ENCODE results near the gene LGALS7. TPM values are rescaled to one million over a fixed set of nuclear protein-coding genes. Genes with fewer than 3 reads are reported as not detected.
A peak's percentile ranks its signal among the peaks of the same experiment; 100 is the strongest.

The LGALS7 gene
- total RNA-seq, 1 donor: not detected

- no peak for DNase-seq (ENCODE audit: low read depth in 2 of 3, low spot score in 2 of 3)
Observed at GRCh38 chr19:38741670-38742069, 31.6 kb downstream of the LGALS7 start.

GRCh38 chr19:38740932-38741331 is 32.4 kb downstream of the LGALS7 start:
- DNase-seq (ENCODE audit: low read depth in 2 of 3, low spot score in 2 of 3): no peak

- no peak for DNase-seq (ENCODE audit: low read depth in 2 of 3, low spot score in 2 of 3)
Observed at GRCh38 chr19:38740257-38740592, 33.1 kb downstream of the LGALS7 start.

- no peak for DNase-seq (ENCODE audit: low read depth in 2 of 3, low spot score in 2 of 3)
Observed at GRCh38 chr19:38739440-38740256, 33.7 kb downstream of the LGALS7 start.

GRCh38 chr19:38737921-38738737 is 35.2 kb downstream of the LGALS7 start:
- no peak for DNase-seq (ENCODE audit: low read depth in 2 of 3, low spot score in 2 of 3)

- DNase-seq (ENCODE audit: low read depth in 2 of 3, low spot score in 2 of 3): peak in 2 of 3 donors; percentile 44 to 58
Observed at GRCh38 chr19:38737281-38737865, 35.9 kb downstream of the LGALS7 start.

- DNase-seq (ENCODE audit: low read depth in 2 of 3, low spot score in 2 of 3): peak in 2 of 3 donors; percentile 57 to 62
Observed at GRCh38 chr19:38736413-38737280, 36.7 kb downstream of the LGALS7 start.

GRCh38 chr19:38736036-38736412 is 37.3 kb downstream of the LGALS7 start:
- DNase-seq (ENCODE audit: low read depth in 2 of 3, low spot score in 2 of 3): peak in 2 of 3 donors; percentile 58 to 60

GRCh38 chr19:38735257-38735686 is 38.0 kb downstream of the LGALS7 start:
- DNase-seq (ENCODE audit: low read depth in 2 of 3, low spot score in 2 of 3): peak in 2 of 3 donors; percentile 38 to 41

- peak in 2 of 3 donors; percentile 35 to 43 for DNase-seq (ENCODE audit: low read depth in 2 of 3, low spot score in 2 of 3)
Observed at GRCh38 chr19:38734426-38735256, 38.7 kb downstream of the LGALS7 start.

- no peak for DNase-seq (ENCODE audit: low read depth in 2 of 3, low spot score in 2 of 3)
Observed at GRCh38 chr19:38734176-38734425, 39.2 kb downstream of the LGALS7 start.

GRCh38 chr19:38733493-38734175 is 39.7 kb downstream of the LGALS7 start:
- no peak for DNase-seq (ENCODE audit: low read depth in 2 of 3, low spot score in 2 of 3)

GRCh38 chr19:38733241-38733492 is 40.1 kb downstream of the LGALS7 start:
- no peak for DNase-seq (ENCODE audit: low read depth in 2 of 3, low spot score in 2 of 3)

- DNase-seq (ENCODE audit: low read depth in 2 of 3, low spot score in 2 of 3): no peak
Observed at GRCh38 chr19:38731654-38732301, 41.5 kb downstream of the LGALS7 start.

- no peak for DNase-seq (ENCODE audit: low read depth in 2 of 3, low spot score in 2 of 3)
Observed at GRCh38 chr19:38730731-38731589, 42.4 kb downstream of the LGALS7 start.

GRCh38 chr19:38730470-38730730 is 42.9 kb downstream of the LGALS7 start:
- no peak for DNase-seq (ENCODE audit: low read depth in 2 of 3, low spot score in 2 of 3)

- peak in 2 of 3 donors; percentile 78 to 81 for DNase-seq (ENCODE audit: low read depth in 2 of 3, low spot score in 2 of 3)
Observed at GRCh38 chr19:38729653-38730469, 43.5 kb downstream of the LGALS7 start.
